H1 (cell line): ENCODE data around the gene MZT1. TPM values are rescaled to one million over a fixed set of nuclear protein-coding genes. Genes with fewer than 3 reads are reported as not detected.

Experiments used
- CTCF ChIA-PET: fragments of 300-600 bp; sonication (Branson Sonifier 250); formaldehyde crosslinking; loops from one replicate; lab custom pipeline; 2021; ENCODE audit not compliant: partially characterized antibody; lab: Charles Lee
- POLR2A ChIA-PET: fragments of 300-600 bp; sonication (Branson Sonifier 250); formaldehyde crosslinking; loops from one replicate; lab custom pipeline; 2021; ENCODE audit warnings: inconsistent platforms; ENCODE audit not compliant: partially characterized antibody; lab: Charles Lee
- DNase-seq, 2 experiments: peaks; one replicate each; pipeline versions ENCODE4 v3.0.0 to v3.0.0-alpha.2; 2010 to 2022; ENCODE audit warnings: low spot score in 2 of 2, low read depth in 1 of 2, mixed read lengths in 1 of 2
- FAIRE-seq: peaks from 2 replicates; lab custom pipeline; 2011; peaks lifted over from hg19 to GRCh38; lab: Jason Lieb, UNC
- H2AFZ ChIP-seq: 2 replicates; pipeline ENCODE4 v1.8.1; 2012; ENCODE audit warnings: low read length, inconsistent platforms
- H2AK5ac ChIP-seq: 2 replicates; pipeline ENCODE4 v1.6.1; 2013; ENCODE audit warnings: low read depth, low read length
- H2BK120ac ChIP-seq: replicated peaks from 2 replicates; pipeline ENCODE3; 2013; ENCODE audit warnings: low read depth, low read length, inconsistent platforms
- H2BK12ac ChIP-seq: 2 replicates; pipeline ENCODE4 v1.6.1; 2013; ENCODE audit warnings: low read depth, low read length
- H2BK15ac ChIP-seq: 2 replicates; pipeline ENCODE4 v1.6.1; 2013; ENCODE audit warnings: low read length
- H2BK20ac ChIP-seq: 2 replicates; pipeline ENCODE4 v1.6.1; 2013; ENCODE audit warnings: low read length
- H2BK5ac ChIP-seq: 2 replicates; pipeline ENCODE4 v1.6.1; 2013; ENCODE audit warnings: low read depth, low read length
- H3K14ac ChIP-seq: 2 replicates; pipeline ENCODE4 v1.6.1; 2013; ENCODE audit warnings: inconsistent platforms; ENCODE audit not compliant: insufficient read length
- H3K18ac ChIP-seq: 2 replicates; pipeline ENCODE4 v1.6.1; 2013; ENCODE audit warnings: low read length; ENCODE audit errors: extremely low read depth
- H3K23ac ChIP-seq: 2 replicates; pipeline ENCODE4 v1.6.1; 2013; ENCODE audit warnings: inconsistent platforms; ENCODE audit not compliant: insufficient read length
- H3K23me2 ChIP-seq: 2 replicates; pipeline ENCODE4 v1.6.1; 2013; ENCODE audit warnings: low read depth, low read length
- H3K27ac ChIP-seq: 2 replicates; pipeline ENCODE4 v1.6.1; 2011; ENCODE audit warnings: low read depth, low read length, inconsistent platforms
- H3K27me3 ChIP-seq, 4 experiments: replicated peaks in 1 of 4; 1 replicate in 1 of 4; 2 replicates in 3 of 4; pipeline versions ENCODE4 v1.6.1 to v1.8.1; 2011 to 2013; ENCODE audit warnings: low read length in 3 of 4, mild to moderate bottlenecking in 3 of 4, inconsistent platforms in 2 of 4, mixed read lengths in 2 of 4, moderate library complexity in 1 of 4; ENCODE audit not compliant: control insufficient read depth in 3 of 4, insufficient read depth in 3 of 4; ENCODE audit errors: extremely low read depth in 1 of 4
- H3K36me3 ChIP-seq, 4 experiments: 2 replicates each; pipeline versions ENCODE4 v1.6.1 to v1.8.1; 2011 to 2013; ENCODE audit warnings: mild to moderate bottlenecking in 4 of 4, low read length in 3 of 4, moderate library complexity in 2 of 4, control low read depth in 1 of 4, inconsistent platforms in 1 of 4; ENCODE audit not compliant: insufficient read depth in 4 of 4, control insufficient read depth in 2 of 4
- H3K4ac ChIP-seq: replicated peaks from 2 replicates; pipeline ENCODE3; 2013; ENCODE audit warnings: low read length, low read depth, mixed read lengths, inconsistent platforms; ENCODE audit not compliant: insufficient read length
- H3K4me1 ChIP-seq, 4 experiments: replicated peaks in 1 of 4; 1 replicate in 1 of 4; 2 replicates in 3 of 4; pipeline versions ENCODE4 v1.6.1 to v1.8.1; 2011 to 2013; ENCODE audit warnings: low read length in 3 of 4, inconsistent platforms in 2 of 4, mixed read lengths in 1 of 4; ENCODE audit not compliant: insufficient read depth in 4 of 4, control insufficient read depth in 3 of 4
- H3K4me2 ChIP-seq, 2 experiments: 2 replicates each; pipeline versions ENCODE4 v1.6.1 to v1.8.1; 2011 to 2013; ENCODE audit warnings: low read depth in 2 of 2, low read length in 2 of 2, control low read depth in 1 of 2, inconsistent platforms in 1 of 2, mild to moderate bottlenecking in 1 of 2; ENCODE audit not compliant: insufficient read depth in 1 of 2
- H3K4me3 ChIP-seq, 4 experiments: fragments of 200-600, 300-600 bp in 1 of 4; sonication (generic), shearing (Covaris generic), sonication (Bioruptor Twin) in 1 of 4; 2 replicates each; pipeline versions ENCODE4 v1.5.1 to v1.8.1; 2011 to 2016; ENCODE audit warnings: low read length in 4 of 4, low read depth in 3 of 4, control low read depth in 2 of 4, inconsistent platforms in 2 of 4, mild to moderate bottlenecking in 2 of 4, mixed read lengths in 1 of 4, moderate library complexity in 1 of 4; ENCODE audit not compliant: insufficient read depth in 2 of 4; ENCODE audit errors: extremely low read depth in 1 of 4
- H3K56ac ChIP-seq: replicated peaks from 2 replicates; pipeline ENCODE3; 2013; ENCODE audit warnings: low read depth, mild to moderate bottlenecking, mixed read lengths, low read length, inconsistent platforms; ENCODE audit not compliant: insufficient read length
- H3K79me1 ChIP-seq: 2 replicates; pipeline ENCODE4 v1.6.1; 2013; ENCODE audit warnings: low read depth, low read length, control low read depth
- H3K79me2 ChIP-seq, 2 experiments: 2 replicates each; pipeline versions ENCODE4 v1.6.1 to v1.8.1; 2012 to 2013; ENCODE audit warnings: low read length in 2 of 2, mild to moderate bottlenecking in 2 of 2, inconsistent platforms in 1 of 2; ENCODE audit not compliant: insufficient read depth in 2 of 2, control insufficient read depth in 1 of 2
- H3K9ac ChIP-seq, 4 experiments: replicated peaks in 1 of 4; 1 replicate in 1 of 4; 2 replicates in 3 of 4; pipeline versions ENCODE4 v1.6.1 to v1.8.1; 2011 to 2013; ENCODE audit warnings: low read depth in 3 of 4, low read length in 3 of 4, control low read depth in 2 of 4, mild to moderate bottlenecking in 2 of 4, moderate library complexity in 2 of 4, inconsistent platforms in 1 of 4; ENCODE audit errors: extremely low read depth in 1 of 4
- H3K9me3 ChIP-seq, 2 experiments: 2 replicates each; pipeline versions ENCODE4 v1.6.1 to v1.8.1; 2012 to 2013; ENCODE audit warnings: mild to moderate bottlenecking in 2 of 2, moderate library complexity in 2 of 2, control low read depth in 1 of 2, inconsistent platforms in 1 of 2, low read depth in 1 of 2, low read length in 1 of 2, mixed read lengths in 1 of 2; ENCODE audit not compliant: insufficient read depth in 2 of 2
- H4K20me1 ChIP-seq, 2 experiments: replicated peaks in 1 of 2; 2 replicates each; pipeline versions ENCODE3 to v1.8.1; 2011 to 2013; ENCODE audit warnings: inconsistent platforms in 2 of 2, low read length in 2 of 2, mild to moderate bottlenecking in 1 of 2; ENCODE audit not compliant: insufficient read depth in 2 of 2, control insufficient read depth in 1 of 2
- H4K5ac ChIP-seq: 2 replicates; pipeline ENCODE4 v1.6.1; 2013; ENCODE audit warnings: low read length, low read depth, mixed read lengths, inconsistent platforms; ENCODE audit not compliant: insufficient read length
- H4K8ac ChIP-seq: 2 replicates; pipeline ENCODE4 v1.8.0; 2013; ENCODE audit warnings: mild to moderate bottlenecking, moderate library complexity, low read length, inconsistent platforms; ENCODE audit not compliant: insufficient read depth; ENCODE audit errors: extremely low read depth
- H4K91ac ChIP-seq: replicated peaks from 2 replicates; pipeline ENCODE3; 2013; ENCODE audit warnings: low read length, mixed read lengths, inconsistent platforms; ENCODE audit not compliant: insufficient read length
- SP1 ChIP-seq: IDR thresholded peaks from 2 replicates; pipeline ENCODE4 v1.6.1; 2011; ENCODE audit warnings: low read depth, low read length
- WGBS, 2 experiments: shearing (Covaris generic) in 1 of 2; methylation state at CpG; one replicate each; pipeline versions ENCODE4 v1.1.6 to v1.1.7; 2013 to 2015; ENCODE audit warnings: low lambda C conversion rate in 2 of 2, mixed read lengths in 2 of 2, inconsistent platforms in 1 of 2, low coverage in 1 of 2, missing lambda C conversion rate in 1 of 2; ENCODE audit not compliant: insufficient replicate concordance in 2 of 2, insufficient coverage in 1 of 2, insufficient read length in 1 of 2; ENCODE audit errors: extremely low coverage in 1 of 2, missing lambda C conversion rate in 1 of 2; 5-methylcytosine and 5-hydroxymethylcytosine counted together
- polyA plus RNA-seq, 7 experiments: library from polyadenylated mRNA; depleted of rRNA in 3 of 7; stranded (reverse) in 5 of 7; unstranded in 2 of 7; fragments of >200 nt in 5 of 7; fragments of 200-250 nt in 2 of 7; gene quantifications; 1 replicate in 5 of 7; 2 replicates in 1 of 7; 4 replicates in 1 of 7; pipeline versions ENCODE4 v1.2.1 to v1.2.3, GENCODE V29; 2011 to 2013; ENCODE audit warnings: missing spikeins in 2 of 7, mixed read lengths in 2 of 7
- total RNA-seq: library from RNA; stranded (reverse); fragmentation: NEBNext Ultra II Directional; extraction: Animal tissue kit (Norgen Biotek cat#: 25700); gene quantifications from 2 replicates; pipeline ENCODE4 v1.2.1, GENCODE V29; 2021
- TF ChIP-seq, protein P1 (sequence below): IDR thresholded peaks from 2 replicates; pipeline ENCODE4 v1.6.1; 2012; ENCODE audit warnings: inconsistent platforms

The MZT1 gene
- total and polyA plus RNA-seq, 2 of the 8 experiments (the other 6 are each of a cell fraction or from before 2014, with no cell fraction given): 8.8 to 25.2 TPM

DNA sequence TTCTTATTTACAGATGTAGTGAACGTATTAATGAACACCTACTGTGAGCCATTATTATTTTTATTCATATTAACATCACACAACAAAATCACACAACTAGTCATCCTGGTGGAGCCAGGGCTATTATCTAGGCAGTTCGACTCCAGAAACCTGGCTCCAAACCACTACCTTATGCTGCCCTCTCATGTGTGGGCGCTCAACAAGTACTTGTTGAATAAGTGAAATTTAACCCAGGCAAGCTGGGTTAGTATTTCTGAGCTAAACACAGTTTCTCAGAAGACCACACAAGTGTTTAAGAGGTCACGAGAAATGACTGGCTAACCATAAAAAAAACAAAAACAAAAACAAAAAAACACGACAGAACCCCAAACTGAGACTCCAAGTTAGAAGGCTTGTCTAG, 33.6 kb downstream of the MZT1 start:
- no peak overlapping the region for H3K14ac ChIP-seq
- H3K23me2 ChIP-seq: no peaks in the 10 kb centered on the region; the same call in 1 of the 2 replicates
- no peak overlapping the region for H2BK20ac ChIP-seq
- ChIA-PET CTCF (interaction anchor here (0.7 to 1.8 kb wide), 3 partner anchors 10 to 392 kb away, joined by 3 to 7 read pairs (median 6); no protein-coding TSS in a partner anchor), POLR2A (no interaction called here)
- H3K4me1 ChIP-seq: no peaks in the 10 kb centered on the region
- no peaks in the 10 kb centered on the region; a peak in 2 of 8 replicates for H3K36me3 ChIP-seq
- no peak overlapping the region for H3K27ac ChIP-seq
- no peak overlapping the region for H2AK5ac ChIP-seq
- H3K23ac ChIP-seq: no peak overlapping the region
- no peak overlapping the region for H2BK120ac ChIP-seq
- no peaks in the 10 kb centered on the region for H3K79me2 ChIP-seq
- no peak overlapping the region for H2BK12ac ChIP-seq
- H2AFZ ChIP-seq: no peak overlapping the region
- H3K4ac ChIP-seq: no peak overlapping the region
- no peak for DNase-seq
- no peak overlapping the region for H2BK5ac ChIP-seq
- H2BK15ac ChIP-seq: no peak overlapping the region
- H4K5ac ChIP-seq: no peak overlapping the region
- H3K9ac ChIP-seq: no peak overlapping the region
- TF ChIP-seq, protein P1, sequence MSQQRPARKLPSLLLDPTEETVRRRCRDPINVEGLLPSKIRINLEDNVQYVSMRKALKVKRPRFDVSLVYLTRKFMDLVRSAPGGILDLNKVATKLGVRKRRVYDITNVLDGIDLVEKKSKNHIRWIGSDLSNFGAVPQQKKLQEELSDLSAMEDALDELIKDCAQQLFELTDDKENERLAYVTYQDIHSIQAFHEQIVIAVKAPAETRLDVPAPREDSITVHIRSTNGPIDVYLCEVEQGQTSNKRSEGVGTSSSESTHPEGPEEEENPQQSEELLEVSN: no peak
- no peak for TF ChIP-seq SP1
- TF ChIP-seq, all 59 proteins: peak for 0
- FAIRE-seq: no peak
- no peak overlapping the region for H3K4me3 ChIP-seq
- no peak overlapping the region for H4K91ac ChIP-seq
- no peaks in the 10 kb centered on the region for H4K20me1 ChIP-seq
- no peaks in the 10 kb centered on the region for H3K79me1 ChIP-seq
- no peak overlapping the region for H3K56ac ChIP-seq
- no peak overlapping the region for H4K8ac ChIP-seq
- no peak overlapping the region for H3K4me2 ChIP-seq
- H3K18ac ChIP-seq: no peak overlapping the region
- H3K9me3 ChIP-seq: peaks cover 19 to 24% of the 10 kb centered on the region in 2 experiments
- 89% methylated on average over 5 of the region's 5 CpGs; no CpG with 5 or more reads in 1 of the 2 experiments for WGBS, 2 experiments
- H3K27me3 ChIP-seq: no peaks in the 10 kb centered on the region
